Right forelimb (tissue), 1 donor: ENCODE measurements around the gene SCD.
A peak's percentile ranks its signal among the peaks of the same experiment; 100 is the strongest.

Experiments used
- DNase-seq: peaks from one replicate; pipeline ENCODE4 v3.0.0-alpha.2; 2018

The SCD gene

DNA sequence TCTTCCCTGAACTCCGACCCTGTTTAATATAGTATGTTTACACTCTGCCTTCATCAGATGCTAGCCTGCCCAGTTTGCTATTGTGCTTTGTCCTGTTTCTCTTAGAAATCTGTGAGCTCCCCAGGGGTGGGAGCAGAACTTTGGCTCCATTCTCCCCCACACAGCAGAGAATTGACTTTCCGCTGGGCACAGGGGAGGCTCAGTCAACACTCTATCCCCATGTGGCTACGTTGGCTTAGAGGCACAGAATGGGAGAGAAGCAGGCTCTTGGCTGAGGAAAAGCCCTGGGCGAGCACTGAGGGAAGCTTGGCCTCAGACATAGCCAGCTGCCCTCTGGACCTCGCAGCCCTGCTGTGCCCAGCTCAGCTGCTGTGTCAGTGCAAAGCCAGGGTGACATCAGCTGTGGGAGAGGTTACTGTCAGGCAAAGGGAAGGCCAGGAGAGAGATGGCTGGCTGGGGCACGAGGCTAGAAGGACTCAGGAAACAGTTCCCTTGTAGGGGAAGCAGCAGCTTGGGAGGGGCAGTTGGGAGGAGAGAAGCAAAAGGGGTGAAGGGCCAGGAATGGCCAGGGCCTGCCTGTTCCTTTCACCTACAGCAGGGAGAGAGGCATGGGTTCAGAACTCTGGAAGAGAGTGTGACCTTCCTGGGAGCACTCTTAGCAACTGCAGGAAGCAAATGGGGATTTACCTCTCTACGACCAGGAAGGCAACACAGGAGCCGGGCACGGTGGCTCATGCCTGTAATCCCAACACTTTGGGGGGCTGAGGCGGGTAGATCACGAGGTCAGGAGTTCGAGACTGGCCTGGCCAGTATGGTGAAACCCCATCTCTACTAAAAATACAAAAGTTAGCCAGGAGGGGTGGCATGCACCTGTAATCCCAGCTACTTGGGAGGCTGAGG is 5.8 kb upstream of the SCD start:
- no peak for DNase-seq

DNA sequence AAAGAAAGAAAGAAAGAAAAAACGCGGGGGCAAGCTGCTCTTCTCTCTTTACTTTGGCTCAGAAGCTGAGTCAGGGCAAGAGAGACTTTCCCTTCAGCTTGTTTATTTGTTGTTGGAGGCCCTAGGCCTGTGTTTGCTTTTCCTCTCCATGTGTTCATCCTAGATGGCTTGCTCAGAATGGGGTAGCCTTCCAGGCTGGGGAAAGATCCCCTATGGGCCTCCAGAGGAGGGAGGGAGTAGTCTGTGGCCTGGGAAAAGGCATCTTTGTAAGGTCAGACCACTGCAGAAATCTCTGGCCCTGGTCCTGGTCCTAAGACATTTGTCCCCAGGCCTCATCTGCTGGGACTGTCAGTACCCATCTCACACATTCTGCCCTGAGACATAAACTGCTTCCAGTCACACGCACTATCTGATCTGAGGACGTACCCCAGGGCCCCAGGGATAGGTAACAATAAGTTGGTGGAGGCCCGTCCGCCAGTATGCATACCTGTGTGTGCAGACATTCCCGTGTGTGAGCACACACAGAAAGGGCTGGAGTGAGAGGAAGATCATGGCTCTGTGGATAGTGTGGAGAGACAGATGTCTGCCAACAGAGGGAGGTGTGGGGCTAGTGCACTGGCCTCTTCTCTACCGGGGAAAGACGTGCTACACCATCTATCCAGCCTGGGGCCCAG is 4.9 kb upstream of the SCD start:
- DNase-seq, result no peak

DNA sequence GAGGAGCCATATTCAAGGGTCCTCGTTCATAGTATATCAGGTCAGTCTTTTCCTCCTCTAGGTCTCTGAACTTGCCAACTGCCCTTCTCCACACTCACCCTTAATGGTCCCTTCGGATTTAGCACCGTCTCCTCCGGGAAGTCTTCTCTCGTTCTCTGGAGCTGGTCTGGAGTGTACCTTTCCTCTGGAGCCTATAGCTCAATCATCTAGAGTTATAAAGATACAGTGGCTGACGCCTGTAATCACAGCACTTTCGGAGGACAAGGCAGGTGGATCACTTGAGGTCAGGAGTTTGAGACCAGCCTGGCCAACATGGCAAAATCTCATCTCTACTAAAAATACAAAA is 4.4 kb upstream of the SCD start:
- DNase-seq, result no peak

DNA sequence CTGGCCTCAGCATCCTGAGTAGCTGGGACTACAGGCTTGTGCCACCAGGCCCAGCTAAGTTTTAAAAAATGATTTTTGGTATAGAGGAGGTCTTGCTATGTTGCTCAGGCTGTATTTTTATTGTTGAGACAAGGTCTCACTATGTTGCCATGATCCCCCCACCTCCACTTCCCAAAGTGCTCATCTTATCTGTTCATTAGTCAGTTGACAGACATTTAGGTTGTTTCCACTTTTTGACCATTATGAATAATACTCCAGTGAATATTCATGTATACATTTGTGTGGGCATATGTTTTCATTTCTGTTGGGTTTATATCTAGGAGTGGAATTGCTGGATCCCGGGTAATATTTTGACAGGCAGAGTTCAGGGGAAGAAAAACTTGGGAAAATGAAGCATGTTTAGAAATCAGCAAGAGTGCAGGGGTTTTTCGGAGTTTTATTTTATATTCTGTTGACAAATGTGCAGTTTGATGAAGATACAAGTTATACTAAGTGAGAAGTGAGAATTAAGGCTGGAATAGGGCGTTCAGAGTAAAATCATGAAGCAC is 2.7 kb upstream of the SCD start:
- DNase-seq, result no peak

DNA sequence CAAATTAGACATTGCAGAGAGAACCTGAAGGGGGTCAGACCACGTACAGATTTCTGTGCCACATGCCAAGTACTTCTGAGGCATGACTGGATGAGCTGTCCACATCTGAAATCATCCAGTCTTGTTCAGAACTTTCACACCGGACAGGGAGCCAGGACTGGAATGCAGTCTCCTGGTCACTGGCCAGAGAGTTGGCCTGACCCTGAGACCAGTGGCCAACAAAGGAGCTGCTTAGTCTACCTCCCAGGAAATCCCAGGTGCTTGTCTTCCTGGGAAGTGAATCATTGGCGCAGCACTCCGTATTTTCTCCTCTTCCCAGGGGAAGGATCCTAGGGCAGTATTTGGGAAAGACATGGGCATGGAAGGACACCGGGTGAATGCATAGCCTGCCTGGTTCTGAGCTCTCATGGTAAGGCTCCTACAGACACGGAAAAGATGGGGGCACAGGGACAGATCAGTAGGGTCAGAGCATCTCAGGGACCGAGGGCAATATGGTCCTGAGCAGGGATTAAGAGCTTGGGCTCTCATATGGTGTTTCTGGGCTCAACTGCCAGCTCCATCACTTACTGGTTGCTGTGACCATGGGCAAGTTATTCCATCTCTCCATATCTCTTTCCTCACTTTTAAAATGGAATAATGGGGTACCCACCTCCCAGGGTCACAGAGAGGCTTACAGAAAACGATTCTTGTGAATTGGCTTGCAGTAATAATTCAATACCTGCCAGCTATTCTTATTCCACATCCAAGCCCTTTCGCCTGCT is 1.3 kb upstream of the SCD start:
- no peak for DNase-seq

DNA sequence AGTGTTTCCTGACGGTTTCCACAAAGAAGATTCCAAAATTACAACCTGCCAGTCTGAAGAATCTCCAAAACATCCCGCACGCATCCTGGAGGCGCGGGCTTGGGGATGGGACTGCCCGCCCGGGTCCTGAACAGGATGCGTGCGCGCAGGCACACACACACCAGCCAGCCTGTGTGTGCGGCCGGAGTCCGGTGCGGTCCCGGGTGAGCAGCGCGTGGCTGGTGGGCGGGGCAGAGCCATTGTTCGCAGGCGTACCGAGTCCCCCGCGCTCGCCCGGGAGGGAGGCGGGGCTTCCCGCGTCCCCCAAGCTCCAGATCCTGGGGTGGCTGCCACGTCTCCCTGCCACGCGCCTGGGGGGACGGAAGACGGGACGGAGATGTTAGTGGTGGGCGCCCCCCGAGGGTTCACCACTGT is 675 bp upstream of the SCD start:
- DNase-seq, result peak; percentile 71

DNA sequence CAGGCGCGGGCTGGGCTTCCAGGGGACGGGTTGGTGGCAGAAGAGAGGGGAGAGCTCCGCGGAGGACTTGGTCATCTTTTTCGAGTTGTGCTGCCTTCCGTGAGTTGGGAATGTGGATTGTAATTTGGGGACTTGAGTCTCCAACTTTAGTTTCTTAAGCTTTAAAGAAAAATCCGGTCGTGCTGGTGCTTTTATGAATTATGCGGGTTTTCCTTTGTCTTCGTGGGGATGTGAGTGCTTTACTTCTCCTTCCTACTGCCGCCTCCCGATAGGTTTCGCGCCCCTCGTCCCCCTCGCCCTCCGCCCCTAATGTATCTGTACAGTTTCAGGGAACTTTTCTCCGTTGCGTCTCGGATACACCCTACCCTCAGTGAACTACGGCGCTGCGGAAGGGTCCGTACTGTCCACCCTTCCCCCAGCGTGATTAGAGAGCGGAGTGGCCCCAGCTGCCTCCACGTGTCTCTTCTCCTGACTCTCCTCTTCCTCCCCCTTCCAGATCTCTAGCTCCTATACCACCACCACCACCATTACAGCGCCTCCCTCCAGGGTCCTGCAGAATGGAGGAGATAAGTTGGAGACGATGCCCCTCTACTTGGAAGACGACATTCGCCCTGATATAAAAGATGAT is 649 bp downstream of the SCD start:
- no peak for DNase-seq

DNA sequence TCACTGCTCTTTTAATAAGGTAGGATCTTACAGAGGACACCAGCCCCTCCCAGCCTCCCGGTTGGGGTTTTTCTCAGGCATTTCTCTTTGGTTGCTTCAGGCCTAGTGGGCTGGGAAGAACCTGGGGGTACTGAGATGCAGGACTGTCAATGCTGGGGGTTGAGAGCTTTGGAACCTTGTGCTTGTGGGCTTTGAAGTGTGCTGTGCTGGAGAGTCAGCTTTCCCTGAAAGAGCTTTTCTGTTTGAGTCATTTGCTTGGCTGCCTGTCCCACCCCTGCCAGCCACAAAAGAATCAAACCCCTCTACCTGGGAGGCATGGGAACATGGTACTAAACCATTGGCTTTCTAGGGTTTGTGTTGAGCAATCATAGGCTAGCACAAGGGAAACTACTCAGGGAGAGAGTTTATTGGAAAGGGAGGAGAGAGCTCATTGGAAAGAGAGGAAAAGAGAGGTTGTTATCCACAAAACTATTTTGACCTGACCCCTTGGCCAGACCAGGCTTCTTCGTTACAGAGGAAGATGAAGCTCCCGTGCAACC is 1.4 kb downstream of the SCD start:
- DNase-seq, result no peak

DNA sequence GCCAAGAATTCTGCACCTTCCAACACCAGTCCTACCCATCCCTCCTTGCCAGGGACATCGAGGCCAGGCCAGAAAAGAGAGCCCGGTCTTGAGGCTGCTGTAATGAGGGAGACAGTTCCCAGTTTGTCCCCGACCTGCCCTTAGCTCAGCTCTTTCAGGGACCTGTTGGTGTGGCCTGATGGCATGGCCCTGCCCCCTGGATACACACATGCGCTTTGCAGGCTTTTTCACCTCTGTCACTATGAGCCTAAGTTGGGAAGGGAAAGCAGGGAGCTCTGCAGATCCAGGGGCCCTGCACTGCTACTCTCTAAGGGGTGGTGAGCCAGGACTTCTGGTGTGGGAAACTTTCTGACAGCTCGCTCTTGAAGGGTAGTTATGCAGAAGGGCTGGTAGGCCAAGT is 2.1 kb downstream of the SCD start:
- DNase-seq, result no peak

DNA sequence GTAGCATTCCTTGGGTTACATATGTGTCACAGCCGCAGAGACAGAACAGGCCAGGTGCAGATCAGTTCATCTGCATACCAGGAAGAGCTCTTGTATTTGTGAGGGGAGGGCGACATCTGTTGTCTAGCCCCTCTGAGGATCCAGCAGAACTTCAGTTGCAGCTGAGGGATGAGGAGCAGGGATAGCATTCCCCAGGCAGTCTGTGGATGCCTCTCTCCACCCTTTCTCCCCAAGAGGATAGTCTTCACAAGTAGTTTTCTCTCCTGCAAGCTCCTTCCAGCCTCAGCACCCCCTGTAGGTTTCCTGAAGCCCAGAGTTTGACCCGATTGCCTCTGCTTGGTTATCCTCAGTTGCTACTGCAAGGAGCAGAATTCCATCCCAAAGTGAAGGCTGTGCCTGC is 2.6 kb downstream of the SCD start:
- DNase-seq, result no peak

DNA sequence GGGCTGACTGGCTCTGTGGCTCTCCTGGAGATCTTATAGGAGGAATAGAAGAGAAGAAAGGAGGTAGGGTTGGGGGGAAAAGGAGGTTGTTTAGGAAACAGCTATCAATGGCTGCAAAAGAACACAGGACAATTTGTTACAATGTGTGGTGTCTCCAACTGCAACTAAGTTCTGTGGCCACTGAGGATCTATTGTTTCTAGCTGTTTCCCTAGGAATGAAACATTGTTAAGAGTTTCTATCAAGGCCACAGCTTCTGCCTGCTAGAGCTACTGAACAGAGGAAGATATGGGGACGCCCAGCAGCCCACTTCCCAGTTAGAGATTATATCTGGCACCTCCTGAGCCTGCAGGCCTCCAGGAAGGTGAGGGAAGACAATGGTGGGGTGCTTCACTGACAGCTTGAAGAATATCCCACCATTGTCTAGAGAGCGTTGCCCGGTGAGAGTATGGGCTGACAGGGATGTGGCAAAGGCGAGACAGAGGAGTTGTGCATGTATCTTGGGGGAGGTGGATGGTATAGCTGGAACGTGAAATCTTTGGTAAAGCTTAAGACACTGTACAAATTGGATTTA is 4.0 kb downstream of the SCD start:
- DNase-seq, result no peak

DNA sequence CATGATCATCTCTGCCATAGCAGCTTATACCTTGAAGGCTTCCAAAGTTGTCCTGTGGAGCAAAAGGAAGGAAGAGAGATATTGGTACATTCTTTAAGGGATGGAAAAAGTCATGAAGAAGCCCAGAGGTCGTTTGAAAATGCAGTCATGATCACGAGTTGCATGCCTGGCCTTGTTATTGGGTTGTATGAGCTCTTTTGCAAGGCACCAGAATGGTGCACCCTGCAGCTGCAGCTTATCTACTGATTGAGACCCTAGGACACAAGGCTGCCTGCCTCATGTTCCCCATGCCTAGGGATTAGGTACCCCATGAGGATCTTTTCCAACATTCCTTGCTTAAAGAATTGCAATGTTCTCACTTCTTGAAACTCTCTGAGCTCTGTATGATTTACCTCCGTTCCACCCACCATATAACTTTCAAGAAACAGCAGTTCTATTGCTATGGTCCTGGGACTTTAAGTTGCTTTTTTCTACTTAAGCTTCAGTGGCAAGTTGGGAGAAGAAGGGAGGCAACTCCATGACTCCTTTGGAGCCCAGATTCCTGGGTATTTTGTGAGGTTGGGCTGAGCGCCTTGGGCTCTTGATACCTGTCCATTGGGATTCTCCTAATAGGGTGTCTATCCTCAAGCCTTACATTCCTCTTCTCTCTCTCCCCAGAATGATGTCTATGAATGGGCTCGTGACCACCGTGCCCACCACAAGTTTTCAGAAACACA is 6.9 kb downstream of the SCD start:
- DNase-seq, result no peak

DNA sequence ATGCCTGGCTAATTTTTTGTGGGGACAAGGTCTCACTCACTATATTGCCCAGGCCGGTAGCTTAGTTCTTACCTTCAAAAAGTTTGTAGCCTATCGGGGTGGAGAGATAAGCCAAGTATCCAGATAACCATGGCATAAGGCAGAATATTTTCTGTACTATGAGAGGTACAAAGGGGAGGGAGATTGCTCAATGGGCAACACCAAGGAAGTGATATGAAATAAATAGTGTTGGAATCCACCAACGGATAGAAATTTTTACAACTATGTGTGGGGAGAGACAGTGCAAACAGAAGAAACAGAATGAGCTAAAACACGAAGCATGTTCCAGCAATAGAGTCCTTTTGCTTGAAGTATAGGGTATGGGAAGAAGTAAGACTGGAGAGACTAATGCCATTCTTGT is 8.1 kb downstream of the SCD start:
- no peak for DNase-seq

DNA sequence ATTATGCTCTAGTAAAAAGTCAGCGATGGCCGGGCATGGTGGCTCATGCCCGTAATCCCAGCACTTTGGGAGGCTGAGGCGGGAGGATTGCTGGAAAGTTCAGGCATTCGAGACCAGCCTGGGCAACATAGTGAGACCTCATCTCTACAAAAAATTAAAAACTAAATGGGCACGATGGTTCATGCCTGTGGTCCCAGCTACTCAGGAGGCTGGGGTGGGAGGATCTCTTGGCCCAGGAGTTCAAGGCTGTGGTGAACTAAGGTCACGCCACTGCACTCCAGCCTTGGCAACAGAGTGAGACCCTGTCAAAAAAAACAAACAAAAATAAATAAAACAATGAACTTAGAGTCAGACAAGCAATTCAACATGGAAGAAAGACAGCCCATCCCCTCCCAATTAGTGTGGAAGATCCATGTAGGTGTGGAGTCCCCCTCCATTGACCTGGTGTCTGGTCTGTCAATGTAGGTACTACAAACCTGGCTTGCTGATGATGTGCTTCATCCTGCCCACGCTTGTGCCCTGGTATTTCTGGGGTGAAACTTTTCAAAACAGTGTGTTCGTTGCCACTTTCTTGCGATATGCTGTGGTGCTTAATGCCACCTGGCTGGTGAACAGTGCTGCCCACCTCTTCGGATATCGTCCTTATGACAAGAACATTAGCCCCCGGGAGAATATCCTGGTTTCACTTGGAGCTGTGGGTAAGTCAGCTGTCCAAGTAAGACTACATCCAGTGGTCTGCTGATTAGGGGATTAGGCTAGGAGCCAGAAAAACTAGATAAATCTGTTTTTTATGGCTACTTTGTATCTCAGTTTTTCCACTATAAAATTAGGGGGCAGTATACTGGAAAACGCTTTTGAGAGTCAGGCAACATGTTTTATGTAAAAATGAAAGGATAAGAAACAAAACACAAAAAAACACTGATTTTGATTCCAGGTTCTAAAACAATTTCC is 9.3 kb downstream of the SCD start:
- DNase-seq, result no peak

DNA sequence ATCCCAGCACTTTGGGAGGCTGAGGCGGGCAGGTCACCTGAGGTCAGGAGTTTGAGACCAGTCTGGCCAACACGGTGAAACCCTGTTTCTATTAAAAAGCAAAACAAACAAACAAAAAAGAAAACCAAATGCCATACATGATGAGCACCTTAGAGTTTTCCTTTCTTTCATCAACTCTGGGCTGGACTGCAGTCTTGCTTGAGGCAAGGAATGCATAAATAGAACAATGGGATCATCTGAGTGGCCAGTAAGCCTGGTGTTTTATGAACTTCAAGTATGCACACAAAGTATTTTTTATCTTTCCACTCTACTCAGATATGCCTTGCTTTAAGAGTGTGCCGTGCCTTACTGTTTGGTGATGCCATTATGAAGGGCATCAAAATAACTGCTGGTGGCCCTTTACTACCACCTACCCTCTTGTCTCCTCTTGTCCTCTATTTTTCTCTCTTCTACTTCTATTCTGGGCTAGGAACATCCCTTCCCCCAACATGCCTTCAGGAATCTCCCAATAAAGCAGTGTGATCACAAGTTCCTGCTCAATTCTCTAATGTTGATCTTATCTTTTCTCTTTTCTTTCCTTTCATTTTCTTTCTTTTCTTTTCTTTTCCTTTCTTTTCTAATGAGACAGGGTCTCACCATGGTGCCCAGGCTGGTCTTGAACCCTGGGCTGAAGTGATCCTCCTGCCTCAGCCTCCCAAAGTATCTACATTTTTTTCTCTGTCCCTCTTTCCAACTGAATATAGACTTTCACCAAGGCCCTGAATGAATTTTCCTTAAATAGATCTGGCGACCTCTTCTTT is 10.2 kb downstream of the SCD start:
- DNase-seq, result no peak

DNA sequence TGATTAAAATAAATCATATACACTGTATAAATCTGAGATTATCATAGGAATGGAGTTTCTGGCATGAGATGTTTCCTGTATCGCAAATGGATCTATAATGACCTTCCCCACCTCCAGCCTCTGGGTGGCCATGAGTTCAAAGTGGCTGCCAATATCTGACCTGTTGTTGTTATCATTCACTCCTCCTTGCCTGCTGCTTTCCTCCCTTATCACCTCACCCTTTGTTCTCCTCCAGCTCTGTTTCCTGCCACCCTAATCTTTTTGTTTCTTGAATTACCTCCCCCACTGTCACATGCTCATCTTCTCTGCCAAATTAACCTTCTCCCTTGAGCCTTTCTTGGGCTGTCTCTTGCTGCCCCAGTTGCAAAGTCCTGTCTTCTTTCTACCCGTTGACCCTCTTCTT is 12.0 kb downstream of the SCD start:
- no peak for DNase-seq

DNA sequence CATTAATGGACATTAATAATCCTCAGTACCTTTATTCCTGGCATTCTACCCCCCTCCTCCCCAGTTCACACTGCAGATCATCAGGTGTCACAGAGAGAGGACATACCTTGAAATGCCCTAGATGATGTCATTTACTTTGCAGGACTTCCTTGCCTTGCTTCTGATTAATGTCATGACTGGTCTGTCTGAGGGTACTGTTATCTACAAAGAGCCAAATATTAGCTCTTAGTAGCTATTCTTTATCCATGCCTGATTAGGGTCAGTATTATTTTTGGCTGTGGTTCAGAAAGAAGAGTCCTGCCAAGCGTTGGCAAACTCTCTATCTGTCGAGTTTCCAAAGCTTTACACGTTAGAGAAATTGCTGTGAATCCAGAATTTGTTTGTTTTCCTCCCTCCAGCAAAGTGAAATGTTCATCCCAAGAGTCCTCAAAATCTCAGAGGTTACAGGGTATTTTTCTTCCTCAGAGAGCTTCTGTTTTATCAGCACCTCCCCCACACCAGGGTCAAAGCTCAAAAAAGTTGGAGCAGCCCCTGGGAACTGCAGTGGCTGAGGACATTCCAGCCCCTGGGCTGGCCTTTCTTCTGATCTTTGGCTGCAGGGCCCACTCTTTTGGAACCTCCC is 12.6 kb downstream of the SCD start:
- DNase-seq, result no peak

DNA sequence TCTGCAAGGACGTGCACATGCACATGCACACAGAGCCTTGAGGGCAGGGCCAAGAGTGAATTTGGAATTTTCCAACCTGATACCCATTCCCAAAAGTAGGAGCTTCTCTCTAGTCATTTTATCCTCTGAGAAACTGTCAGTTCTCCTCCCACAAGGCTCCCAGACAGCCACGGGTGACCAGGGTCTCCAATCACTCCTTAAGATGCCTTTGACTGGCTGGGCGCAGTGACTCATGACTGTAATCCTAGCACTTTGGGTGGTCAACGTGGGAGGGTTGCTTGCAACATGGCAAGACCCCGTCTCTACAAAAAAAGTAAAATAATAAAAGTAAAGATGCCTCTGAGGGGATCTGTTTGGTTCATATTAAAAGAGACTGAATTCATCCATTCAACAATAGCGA is 13.2 kb downstream of the SCD start:
- no peak for DNase-seq
